A549 (cell line): ENCODE results near the gene USP32. TPM values are rescaled to one million over a fixed set of nuclear protein-coding genes. Genes with fewer than 3 reads are reported as not detected.

ENCODE experiments used
- ATAC-seq, 2 experiments: fragments of 200-7000 bp in 1 of 2; fragments of >200 bp in 1 of 2; cut with Nextera tagmentation in 1 of 2; cut with Tn5 transposase in 1 of 2; 3 replicates each; pipeline versions ENCODE4 v1.8.0 to v1.9.1; 2018 to 2020; ENCODE audit warnings: mild to moderate bottlenecking in 1 of 2, moderate library complexity in 1 of 2
- CTCF ChIA-PET: fragments of 300-600 bp; sonication (Branson Sonifier 250); formaldehyde crosslinking; extraction: SDS; loops from one replicate; lab custom pipeline; 2021; ENCODE audit warnings: antibody characterized with exemption, inconsistent platforms; lab: Yijun Ruan, JAX
- POLR2A ChIA-PET: fragments of 350-600 bp; formaldehyde crosslinking; extraction: SDS; loops from one replicate; lab custom pipeline; 2021; ENCODE audit warnings: antibody characterized with exemption, inconsistent platforms; lab: Yijun Ruan, JAX
- DNase-seq, 2 experiments: peaks; one replicate each; pipeline versions ENCODE4 v3.0.0 to v3.0.0-alpha.2; 2011 to 2016; ENCODE audit warnings: low read depth in 1 of 2, low spot score in 1 of 2
- FAIRE-seq: peaks from 2 replicates; lab custom pipeline; 2011; peaks lifted over from hg19 to GRCh38; lab: Jason Lieb, UNC
- H3K27ac ChIP-seq, 2 experiments: fragments of >200 bp; sonication (Bioruptor Twin); formaldehyde crosslinking; 3 replicates each; pipeline ENCODE4 v1.5.1; 2016 to 2017
- H3K4me1 ChIP-seq: fragments of >200 bp; sonication (Bioruptor Twin); formaldehyde crosslinking; 3 replicates; pipeline ENCODE4 v1.6.1; 2016
- H3K4me2 ChIP-seq: fragments of >200 bp; sonication (Bioruptor Twin); formaldehyde crosslinking; 3 replicates; pipeline ENCODE4 v1.6.1; 2016
- H3K4me3 ChIP-seq: fragments of >200 bp; sonication (Bioruptor Twin); formaldehyde crosslinking; 3 replicates; pipeline ENCODE4 v1.5.1; 2016
- H3K9me3 ChIP-seq: fragments of >200 bp; sonication (Bioruptor Twin); formaldehyde crosslinking; 3 replicates; pipeline ENCODE4 v1.6.1; 2016
- CBX2 ChIP-seq: fragments of 200-600 bp; sonication (generic); IDR thresholded peaks from 2 replicates; pipeline ENCODE4 v1.6.1; 2016; ENCODE audit warnings: low read depth, mild to moderate bottlenecking, borderline replicate concordance
- CBX8 ChIP-seq: fragments of 200-600 bp; sonication (generic); IDR thresholded peaks from 2 replicates; pipeline ENCODE4 v1.6.1; 2016
- EHF ChIP-seq: fragments of 250-450 bp; sonication (Bioruptor Pico); IDR thresholded peaks from 2 replicates; pipeline ENCODE4 v1.5.0; 2020; ENCODE audit warnings: mild to moderate bottlenecking
- EP300 ChIP-seq, 2 experiments: fragments of >200 bp; sonication (Bioruptor Twin); formaldehyde crosslinking; IDR thresholded peaks; 2 replicates in 1 of 2; 3 replicates in 1 of 2; pipeline ENCODE4 v1.6.1; 2016 to 2017
- ESRRA ChIP-seq: fragments of 150-350 bp; IDR thresholded peaks from 2 replicates; pipeline ENCODE4 v1.6.1; 2014; ENCODE audit warnings: mild to moderate bottlenecking, low read length, borderline replicate concordance
- FOSB ChIP-seq: fragments of 250-450 bp; sonication (Bioruptor Pico); IDR thresholded peaks from 2 replicates; pipeline ENCODE4 v1.5.0; 2020; ENCODE audit warnings: mild to moderate bottlenecking, moderate library complexity
- FOXS1 ChIP-seq: fragments of 250-450 bp; sonication (Bioruptor Pico); IDR thresholded peaks from 2 replicates; pipeline ENCODE4 v1.5.0; 2020; ENCODE audit warnings: mild to moderate bottlenecking, moderate library complexity
- KDM1A ChIP-seq: fragments of 200-600 bp; sonication (generic); IDR thresholded peaks from 2 replicates; pipeline ENCODE4 v1.6.1; 2016; ENCODE audit warnings: low read depth, mild to moderate bottlenecking
- KDM5A ChIP-seq: fragments of 200-600 bp; sonication (generic); IDR thresholded peaks from 2 replicates; pipeline ENCODE4 v1.6.1; 2016; ENCODE audit warnings: antibody characterized with exemption, mild to moderate bottlenecking
- MAZ ChIP-seq: fragments of 150-350 bp; IDR thresholded peaks from 2 replicates; pipeline ENCODE4 v1.6.1; 2014; ENCODE audit warnings: antibody characterized with exemption, low read depth, low read length, borderline replicate concordance
- PHF8 ChIP-seq: fragments of 200-600 bp; sonication (generic); IDR thresholded peaks from 2 replicates; pipeline ENCODE4 v1.6.1; 2016; ENCODE audit warnings: low read depth, mild to moderate bottlenecking, antibody characterized with exemption, moderate library complexity, borderline replicate concordance
- POLR2A ChIP-seq: IDR thresholded peaks from 2 replicates; pipeline ENCODE4 v1.6.1; 2012; ENCODE audit warnings: mild to moderate bottlenecking, low read length
- POLR2AphosphoS2 ChIP-seq: conservative IDR thresholded peaks from 2 replicates; pipeline ENCODE4 v1.6.1; 2012; ENCODE audit warnings: low read length, improper control_type of control experiment, inconsistent platforms
- RAD21 ChIP-seq, 2 experiments: fragments of >200 bp in 1 of 2; sonication (Bioruptor Twin) in 1 of 2; formaldehyde crosslinking in 1 of 2; IDR thresholded peaks in 1 of 2; conservative IDR thresholded peaks in 1 of 2; 2 replicates in 1 of 2; 3 replicates in 1 of 2; pipeline ENCODE4 v1.6.1; 2012 to 2018; ENCODE audit warnings: inconsistent platforms in 1 of 2
- RARB ChIP-seq: fragments of 250-450 bp; sonication (Bioruptor Pico); IDR thresholded peaks from 2 replicates; pipeline ENCODE4 v1.8.0; 2021; ENCODE audit warnings: mild to moderate bottlenecking, moderate library complexity
- TP53 ChIP-seq: fragments of 250-450 bp; sonication (Bioruptor Pico); IDR thresholded peaks from 2 replicates; pipeline ENCODE4 v1.5.0; 2021; ENCODE audit warnings: mild to moderate bottlenecking, moderate library complexity
- WGBS: methylation state at CpG from one replicate; pipeline ENCODE4 v1.1.6; 2017; ENCODE audit errors: missing lambda C conversion rate; 5-methylcytosine and 5-hydroxymethylcytosine counted together
- polyA plus RNA-seq, 4 experiments: library from polyadenylated mRNA; depleted of rRNA in 3 of 4; stranded (reverse); fragments of >200 nt; fragmentation: RNase III in 1 of 4; extraction: RNeasy Plus Mini Kit Qiagen cat#74134 plus additional on column Dnase treatment in 1 of 4; gene quantifications; 2 replicates in 3 of 4; 3 replicates in 1 of 4; pipeline ENCODE4 v1.2.3, GENCODE V29; 2011 to 2017
- TF ChIP-seq, protein P1 (sequence below): IDR thresholded peaks from 2 replicates; pipeline ENCODE4 v1.6.1; 2012
- TF ChIP-seq, protein P2 (sequence below): fragments of 450-650 bp; IDR thresholded peaks from 2 replicates; pipeline ENCODE4 v1.6.1; 2014; ENCODE audit warnings: antibody characterized with exemption
- TF ChIP-seq, protein P3 (sequence below): IDR thresholded peaks from 2 replicates; pipeline ENCODE4 v1.6.1; 2012; ENCODE audit warnings: low read depth, borderline replicate concordance
- TF ChIP-seq, protein P4 (sequence below): fragments of 250-450 bp; sonication (Bioruptor Pico); IDR thresholded peaks from 2 replicates; pipeline ENCODE4 v1.5.0; 2021; ENCODE audit warnings: mild to moderate bottlenecking, moderate library complexity, borderline replicate concordance
- TF ChIP-seq, protein P5 (sequence below): IDR thresholded peaks from 2 replicates; pipeline ENCODE4 v1.6.1; 2012

Gene USP32
- polyA plus RNA-seq, 2 of the 4 experiments (the other 2 are of a cell fraction) = 35.4 to 52.2 TPM

DNA sequence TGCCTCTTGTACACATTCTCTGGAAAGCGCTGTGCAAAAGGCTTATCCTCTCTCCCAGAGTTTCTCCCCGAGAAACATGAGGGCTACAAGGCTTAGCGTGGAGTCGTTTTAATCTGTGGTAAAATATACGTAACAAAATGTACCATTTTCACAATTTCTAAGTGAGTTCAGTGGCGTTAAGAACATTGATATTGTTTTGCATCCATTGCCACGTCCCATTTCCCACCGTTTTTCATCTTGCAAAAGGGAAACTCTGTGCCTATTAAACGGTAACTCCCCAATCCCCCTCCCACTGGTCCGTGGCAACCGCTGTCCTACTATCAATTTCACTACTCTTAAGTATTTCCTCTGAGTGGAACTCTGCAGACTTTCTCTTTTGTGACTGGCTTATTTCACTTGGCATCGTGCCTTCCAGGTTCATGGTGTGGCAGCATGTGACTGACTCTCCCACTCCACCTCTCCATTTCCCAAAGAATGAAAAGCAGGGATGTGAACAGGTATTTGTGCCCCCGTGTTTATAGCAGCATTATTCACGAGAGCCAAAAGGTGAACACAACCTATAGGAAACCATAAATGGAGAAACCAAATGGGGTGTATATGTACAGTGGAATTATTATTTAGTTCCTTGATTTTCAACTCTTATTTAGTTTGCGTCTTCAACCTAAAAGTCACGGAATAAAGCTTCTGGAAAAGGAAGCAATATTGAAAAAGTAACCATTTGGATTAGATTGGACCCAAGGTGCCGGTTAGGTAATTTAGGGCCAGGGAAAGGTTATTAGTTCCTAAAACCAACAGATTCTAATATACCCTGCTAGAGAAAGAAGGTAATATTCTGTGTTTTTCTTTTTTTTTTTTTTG, 1.1 kb upstream of the USP32 start:
- peak overlapping the region; percentile 96 for H3K27ac ChIP-seq
- H3K4me2 ChIP-seq = peak overlapping the region; percentile 94
- TF ChIP-seq POLR2A (0 out of 2 replicates have a peak, but pooled peaks have one; percentile 13), TP53 (CRISPR knock-in tag) (0 out of 2 replicates have a peak, but pooled peaks have one; percentile 18), CBX8 (no peak), EP300 (IDR thresholded peaks at IDR 0.05) (no peak), RARB (peak; percentile 17; the same call in 1 of the 2 replicates), CBX2 (no peak), ESRRA (no peak), EHF (CRISPR knock-in tag) (no peak), FOSB (CRISPR knock-in tag) (peak; percentile 7; the same call in 1 of the 2 replicates)
- TF ChIP-seq, protein P1, sequence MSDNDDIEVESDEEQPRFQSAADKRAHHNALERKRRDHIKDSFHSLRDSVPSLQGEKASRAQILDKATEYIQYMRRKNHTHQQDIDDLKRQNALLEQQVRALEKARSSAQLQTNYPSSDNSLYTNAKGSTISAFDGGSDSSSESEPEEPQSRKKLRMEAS = peak; percentile 51; the same call in 1 of the 2 replicates
- TF ChIP-seq, protein P2, sequence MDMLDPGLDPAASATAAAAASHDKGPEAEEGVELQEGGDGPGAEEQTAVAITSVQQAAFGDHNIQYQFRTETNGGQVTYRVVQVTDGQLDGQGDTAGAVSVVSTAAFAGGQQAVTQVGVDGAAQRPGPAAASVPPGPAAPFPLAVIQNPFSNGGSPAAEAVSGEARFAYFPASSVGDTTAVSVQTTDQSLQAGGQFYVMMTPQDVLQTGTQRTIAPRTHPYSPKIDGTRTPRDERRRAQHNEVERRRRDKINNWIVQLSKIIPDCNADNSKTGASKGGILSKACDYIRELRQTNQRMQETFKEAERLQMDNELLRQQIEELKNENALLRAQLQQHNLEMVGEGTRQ = peak; percentile 64
- TF ChIP-seq, protein P3, sequence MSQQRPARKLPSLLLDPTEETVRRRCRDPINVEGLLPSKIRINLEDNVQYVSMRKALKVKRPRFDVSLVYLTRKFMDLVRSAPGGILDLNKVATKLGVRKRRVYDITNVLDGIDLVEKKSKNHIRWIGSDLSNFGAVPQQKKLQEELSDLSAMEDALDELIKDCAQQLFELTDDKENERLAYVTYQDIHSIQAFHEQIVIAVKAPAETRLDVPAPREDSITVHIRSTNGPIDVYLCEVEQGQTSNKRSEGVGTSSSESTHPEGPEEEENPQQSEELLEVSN = peak; percentile 55; the same call in 1 of the 2 replicates
- TF ChIP-seq, protein P4, sequence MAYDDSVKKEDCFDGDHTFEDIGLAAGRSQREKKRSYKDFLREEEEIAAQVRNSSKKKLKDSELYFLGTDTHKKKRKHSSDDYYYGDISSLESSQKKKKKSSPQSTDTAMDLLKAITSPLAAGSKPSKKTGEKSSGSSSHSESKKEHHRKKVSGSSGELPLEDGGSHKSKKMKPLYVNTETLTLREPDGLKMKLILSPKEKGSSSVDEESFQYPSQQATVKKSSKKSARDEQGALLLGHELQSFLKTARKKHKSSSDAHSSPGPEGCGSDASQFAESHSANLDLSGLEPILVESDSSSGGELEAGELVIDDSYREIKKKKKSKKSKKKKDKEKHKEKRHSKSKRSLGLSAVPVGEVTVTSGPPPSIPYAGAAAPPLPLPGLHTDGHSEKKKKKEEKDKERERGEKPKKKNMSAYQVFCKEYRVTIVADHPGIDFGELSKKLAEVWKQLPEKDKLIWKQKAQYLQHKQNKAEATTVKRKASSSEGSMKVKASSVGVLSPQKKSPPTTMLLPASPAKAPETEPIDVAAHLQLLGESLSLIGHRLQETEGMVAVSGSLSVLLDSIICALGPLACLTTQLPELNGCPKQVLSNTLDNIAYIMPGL = no peak
- H3K9me3 ChIP-seq = no peaks in the 10 kb centered on the region
- H3K4me1 ChIP-seq = peaks cover 24% of the 10 kb centered on the region
- H3K4me3 ChIP-seq = peak overlapping the region; percentile 91
- ChIA-PET POLR2A (interaction anchor here (0.6 to 1.8 kb wide), 10 partner anchors 8 to 311 kb away, joined by 3 to 16 read pairs (median 7); partner anchors contain the start of genes BCAS3 and PPM1D), CTCF (interaction anchor here (0.6 to 2.5 kb wide), 9 partner anchors 8 to 250 kb away, joined by 3 to 6 read pairs (median 3); no protein-coding TSS in a partner anchor)
- ATAC-seq (no peak), FAIRE-seq (no peak), DNase-seq (peak; percentile 35 to 60)
- WGBS = 22% methylated on average over 17 of the region's 17 CpGs

DNA sequence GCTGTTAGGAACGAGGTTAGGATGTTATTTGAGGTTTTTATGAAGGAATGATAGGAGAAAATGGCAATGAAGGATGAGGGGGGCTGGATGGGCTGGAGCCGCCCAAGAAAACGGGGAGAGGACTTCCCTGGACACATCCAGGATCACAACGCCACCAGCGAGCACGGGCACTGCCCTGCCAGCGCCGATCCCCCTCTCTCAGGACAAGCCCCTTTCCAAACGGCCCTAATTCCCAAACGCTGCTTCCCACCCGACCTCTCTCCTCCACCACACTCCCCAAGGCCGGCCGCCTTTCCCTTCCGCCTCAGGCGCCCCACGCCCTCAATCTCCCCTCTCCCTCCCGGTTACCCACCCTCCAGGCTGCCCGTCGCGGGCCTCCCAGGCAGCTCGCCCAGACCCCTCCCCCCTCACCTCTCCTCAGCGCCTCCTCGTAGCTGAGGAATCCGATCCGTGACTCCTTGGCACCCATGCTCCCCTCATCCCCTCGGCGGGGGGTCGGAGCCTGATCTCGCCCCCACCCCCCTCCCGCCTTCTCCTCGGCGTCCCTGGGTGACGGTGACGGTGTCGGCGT, 377 bp downstream of the USP32 start:
- ChIA-PET POLR2A (interaction anchor here (0.6 to 1.8 kb wide), 17 partner anchors 9 to 317 kb away, joined by 3 to 16 read pairs (median 6); partner anchors contain the start of genes APPBP2, BCAS3 and PPM1D), CTCF (interaction anchor here (0.9 to 2.5 kb wide), 11 partner anchors 9 to 160 kb away, joined by 3 to 6 read pairs (median 3); no protein-coding TSS in a partner anchor)
- H3K9me3 ChIP-seq = no peaks in the 10 kb centered on the region
- peak in 1 of 2 experiments; percentile 85 for DNase-seq
- no peak for FAIRE-seq
- H3K4me1 ChIP-seq = peaks cover 31% of the 10 kb centered on the region
- peak overlapping the region; percentile 96 for H3K27ac ChIP-seq
- ATAC-seq = peak; percentile 71 to 76
- H3K4me3 ChIP-seq = peak overlapping the region; percentile 91
- 2% methylated on average over 21 of the region's 36 CpGs for WGBS
- H3K4me2 ChIP-seq = peak overlapping the region; percentile 75
- 0 out of 2 replicates have a peak, but pooled peaks have one; percentile 9 for TF ChIP-seq KDM5A
- no peak for TF ChIP-seq POLR2AphosphoS2
- no peak for TF ChIP-seq FOXS1 (CRISPR knock-in tag)
- no peak for TF ChIP-seq KDM1A
- peak in 1 of 2 experiments; percentile 24; a peak in 2 of 5 replicates for TF ChIP-seq RAD21 (conservative IDR thresholded peaks at IDR 0.05 in 1 of 2, IDR thresholded peaks at IDR 0.05 in 1 of 2)
- TF ChIP-seq, protein P3 = no peak
- TF ChIP-seq, protein P5, sequence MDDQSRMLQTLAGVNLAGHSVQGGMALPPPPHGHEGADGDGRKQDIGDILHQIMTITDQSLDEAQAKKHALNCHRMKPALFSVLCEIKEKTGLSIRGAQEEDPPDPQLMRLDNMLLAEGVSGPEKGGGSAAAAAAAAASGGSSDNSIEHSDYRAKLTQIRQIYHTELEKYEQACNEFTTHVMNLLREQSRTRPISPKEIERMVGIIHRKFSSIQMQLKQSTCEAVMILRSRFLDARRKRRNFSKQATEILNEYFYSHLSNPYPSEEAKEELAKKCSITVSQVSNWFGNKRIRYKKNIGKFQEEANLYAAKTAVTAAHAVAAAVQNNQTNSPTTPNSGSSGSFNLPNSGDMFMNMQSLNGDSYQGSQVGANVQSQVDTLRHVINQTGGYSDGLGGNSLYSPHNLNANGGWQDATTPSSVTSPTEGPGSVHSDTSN = 0 out of 2 replicates have a peak, but pooled peaks have one; percentile 20
- no peak; the same call in none of the 2 replicates for TF ChIP-seq POLR2A
- no peak for TF ChIP-seq CBX2
- no peak for TF ChIP-seq MAZ
- peak; percentile 85 for TF ChIP-seq PHF8
